Activated T-helper 17 cell treated with anti-CD3 and anti-CD28 coated beads, Interleukin-2, amount 50 U/mL, for 72 hours (primary cell): ENCODE data around the gene ACBD6. TPM values are rescaled to one million over a fixed set of nuclear protein-coding genes. Genes with fewer than 3 reads are reported as not detected.

Experiments used
- ATAC-seq: fragments of 150-1000 bp; cut with Tn5 transposase; replicated peaks from 2 replicates; pipeline ENCODE4 v1.10.0; 2021; ENCODE audit warnings: mild to moderate bottlenecking, moderate library complexity
- H3K27ac Mint-ChIP-seq: one replicate; pipeline ENCODE4 v1.8.0; 2022; ENCODE audit warnings: mixed read lengths
- H3K27me3 Mint-ChIP-seq: one replicate; pipeline ENCODE4 v1.8.0; 2022; ENCODE audit warnings: mixed read lengths
- H3K36me3 Mint-ChIP-seq: one replicate; pipeline ENCODE4 v1.8.0; 2022; ENCODE audit warnings: low read depth, mild to moderate bottlenecking, mixed read lengths
- H3K4me1 Mint-ChIP-seq: one replicate; pipeline ENCODE4 v1.8.0; 2022; ENCODE audit warnings: mixed read lengths
- H3K4me3 Mint-ChIP-seq: one replicate; pipeline ENCODE4 v1.8.0; 2022; ENCODE audit warnings: mild to moderate bottlenecking, mixed read lengths
- H3K9me3 Mint-ChIP-seq: one replicate; pipeline ENCODE4 v1.8.0; 2022; ENCODE audit warnings: mixed read lengths
- total RNA-seq, 2 donors: library from RNA; stranded (reverse); gene quantifications; one replicate each; pipeline ENCODE4 v1.2.3, GENCODE V29; 2022

Gene ACBD6
- total RNA-seq, 2 donors from 2014 or later: 33.4 to 41.9 TPM

GRCh38 chr1:180534214-180534613 lies 31.8 kb upstream of the ACBD6 start:
- H3K9me3 Mint-ChIP-seq: no peaks in the 10 kb centered on the region
- H3K27ac Mint-ChIP-seq: no peak overlapping the region
- no peak overlapping the region for H3K4me3 Mint-ChIP-seq
- H3K36me3 Mint-ChIP-seq: no peaks in the 10 kb centered on the region
- H3K27me3 Mint-ChIP-seq: peaks cover 11% of the 10 kb centered on the region
- ATAC-seq: no peak
- H3K4me1 Mint-ChIP-seq: no peaks in the 10 kb centered on the region

GRCh38 chr1:180533266-180533987 lies 31.1 kb upstream of the ACBD6 start:
- Mint-ChIP-seq H3K9me3 (no peaks in the 10 kb centered on the region), H3K27me3 (peaks cover 7% of the 10 kb centered on the region), H3K4me3 (no peak overlapping the region), H3K27ac (no peak overlapping the region), H3K36me3 (no peaks in the 10 kb centered on the region), H3K4me1 (no peaks in the 10 kb centered on the region)
- peak; percentile 81 for ATAC-seq

GRCh38 chr1:180532854-180533253 lies 30.5 kb upstream of the ACBD6 start:
- Mint-ChIP-seq H3K27me3 (peaks cover 7% of the 10 kb centered on the region), H3K36me3 (no peaks in the 10 kb centered on the region), H3K4me1 (no peaks in the 10 kb centered on the region), H3K4me3 (no peak overlapping the region), H3K27ac (no peak overlapping the region), H3K9me3 (no peaks in the 10 kb centered on the region)
- ATAC-seq: no peak

DNA sequence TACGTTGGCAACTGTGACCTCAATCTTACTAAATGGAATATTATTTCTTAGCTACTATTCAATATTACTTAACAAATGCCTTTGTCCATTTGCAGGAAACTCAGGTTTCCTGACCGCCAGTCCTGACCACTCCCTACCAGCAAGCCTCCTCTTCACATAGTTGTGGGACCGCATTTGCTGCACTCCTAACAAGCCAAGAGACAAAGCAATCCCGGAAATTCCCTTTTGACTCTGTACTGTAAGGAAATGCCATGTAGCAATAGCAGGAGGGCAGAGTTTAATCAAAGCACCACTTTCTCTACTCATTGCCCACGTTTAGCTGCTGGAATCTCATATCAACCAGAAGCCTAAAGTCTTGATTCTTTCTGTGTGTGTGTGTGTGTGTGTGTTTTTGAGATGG lies 28.1 kb upstream of the ACBD6 start:
- Mint-ChIP-seq H3K4me1 (no peaks in the 10 kb centered on the region), H3K36me3 (no peaks in the 10 kb centered on the region)

GRCh38 chr1:180528868-180529470 lies 26.6 kb upstream of the ACBD6 start:
- H3K9me3 Mint-ChIP-seq: no peaks in the 10 kb centered on the region
- H3K4me3 Mint-ChIP-seq: no peak overlapping the region
- H3K36me3 Mint-ChIP-seq: no peaks in the 10 kb centered on the region
- no peaks in the 10 kb centered on the region for H3K4me1 Mint-ChIP-seq
- ATAC-seq: no peak
- H3K27ac Mint-ChIP-seq: no peak overlapping the region
- no peaks in the 10 kb centered on the region for H3K27me3 Mint-ChIP-seq

More for the DNA sequence above, 28.1 kb upstream of the ACBD6 start:
- no peak for ATAC-seq
- no peaks in the 10 kb centered on the region for H3K9me3 Mint-ChIP-seq
- H3K27me3 Mint-ChIP-seq: peaks cover 4% of the 10 kb centered on the region
- no peak overlapping the region for H3K27ac Mint-ChIP-seq
- no peak overlapping the region for H3K4me3 Mint-ChIP-seq

DNA sequence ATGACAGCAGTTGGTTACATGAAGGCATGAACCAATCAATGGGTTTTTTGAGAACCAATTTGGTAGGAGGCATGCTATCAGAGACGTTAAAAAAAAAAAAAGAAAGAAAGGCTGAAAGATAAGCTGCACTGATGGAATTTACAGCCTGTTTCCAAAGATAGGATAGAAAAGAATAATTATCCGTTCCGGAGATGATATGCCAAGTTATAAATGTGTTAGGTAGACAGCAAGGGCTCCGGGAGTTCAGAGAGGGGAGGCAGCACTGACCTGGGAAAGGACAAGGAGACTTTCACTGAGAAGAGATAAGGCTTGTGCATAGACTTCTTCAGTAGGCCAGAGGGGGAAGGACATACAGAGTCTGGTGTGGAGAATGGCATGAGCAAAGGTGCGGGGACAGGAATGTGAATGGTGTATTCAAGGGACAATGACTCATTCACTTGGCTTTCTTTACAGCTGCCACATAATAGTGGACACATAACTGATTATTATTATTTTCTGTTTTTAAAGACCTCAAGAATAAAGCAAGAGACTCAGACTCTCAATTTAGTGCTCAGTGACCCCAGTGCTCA lies 24.8 kb upstream of the ACBD6 start:
- no peaks in the 10 kb centered on the region for H3K4me1 Mint-ChIP-seq
- no peak overlapping the region for H3K4me3 Mint-ChIP-seq
- H3K27ac Mint-ChIP-seq: no peak overlapping the region
- no peaks in the 10 kb centered on the region for H3K9me3 Mint-ChIP-seq
- no peaks in the 10 kb centered on the region for H3K27me3 Mint-ChIP-seq
- ATAC-seq: no peak
- no peaks in the 10 kb centered on the region for H3K36me3 Mint-ChIP-seq

GRCh38 chr1:180525715-180526039 lies 23.3 kb upstream of the ACBD6 start:
- Mint-ChIP-seq H3K9me3 (no peaks in the 10 kb centered on the region), H3K4me1 (no peaks in the 10 kb centered on the region), H3K36me3 (no peaks in the 10 kb centered on the region), H3K4me3 (no peak overlapping the region), H3K27me3 (no peaks in the 10 kb centered on the region), H3K27ac (no peak overlapping the region)
- no peak for ATAC-seq

DNA sequence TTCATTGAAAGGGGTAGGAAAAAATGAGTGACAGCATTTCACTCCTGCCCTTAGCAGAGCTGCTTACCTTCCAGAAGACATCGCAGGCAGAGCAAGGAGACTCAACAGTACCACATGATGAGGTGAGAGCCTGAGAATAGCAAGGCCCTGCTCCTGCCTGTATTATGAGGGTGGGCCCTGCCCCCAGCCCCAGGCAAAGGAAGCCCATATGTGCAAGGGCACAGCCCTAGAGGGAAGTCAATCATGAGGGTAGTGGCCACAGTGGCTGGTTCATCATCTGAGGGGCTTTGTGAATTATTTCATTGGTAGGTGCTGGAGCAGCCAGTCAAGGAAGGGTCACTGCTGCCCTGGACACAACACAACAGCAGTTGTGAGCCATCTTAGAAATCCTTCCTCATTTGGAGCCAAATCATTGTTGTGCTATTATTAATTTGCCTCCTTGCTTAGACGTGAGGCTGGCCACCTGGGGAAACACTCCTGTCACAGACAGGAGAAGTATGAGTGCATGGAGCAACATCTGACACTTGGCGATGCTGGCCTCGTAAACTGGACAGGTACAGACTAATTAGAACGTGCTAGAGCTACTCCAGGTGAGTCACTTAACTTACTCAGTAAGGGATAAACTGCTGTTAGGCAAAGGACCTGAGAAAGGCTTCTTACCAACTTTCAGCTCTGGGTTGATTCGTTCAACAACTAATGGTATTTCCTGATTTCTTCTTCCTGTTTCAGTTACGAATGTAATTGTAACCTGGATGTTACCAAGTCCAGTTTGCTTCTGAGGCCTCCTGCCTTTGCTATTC lies 22.7 kb upstream of the ACBD6 start:
- Mint-ChIP-seq H3K36me3 (no peaks in the 10 kb centered on the region), H3K4me1 (no peaks in the 10 kb centered on the region), H3K9me3 (no peaks in the 10 kb centered on the region), H3K27ac (no peak overlapping the region), H3K4me3 (no peak overlapping the region), H3K27me3 (no peaks in the 10 kb centered on the region)
- ATAC-seq: no peak

DNA sequence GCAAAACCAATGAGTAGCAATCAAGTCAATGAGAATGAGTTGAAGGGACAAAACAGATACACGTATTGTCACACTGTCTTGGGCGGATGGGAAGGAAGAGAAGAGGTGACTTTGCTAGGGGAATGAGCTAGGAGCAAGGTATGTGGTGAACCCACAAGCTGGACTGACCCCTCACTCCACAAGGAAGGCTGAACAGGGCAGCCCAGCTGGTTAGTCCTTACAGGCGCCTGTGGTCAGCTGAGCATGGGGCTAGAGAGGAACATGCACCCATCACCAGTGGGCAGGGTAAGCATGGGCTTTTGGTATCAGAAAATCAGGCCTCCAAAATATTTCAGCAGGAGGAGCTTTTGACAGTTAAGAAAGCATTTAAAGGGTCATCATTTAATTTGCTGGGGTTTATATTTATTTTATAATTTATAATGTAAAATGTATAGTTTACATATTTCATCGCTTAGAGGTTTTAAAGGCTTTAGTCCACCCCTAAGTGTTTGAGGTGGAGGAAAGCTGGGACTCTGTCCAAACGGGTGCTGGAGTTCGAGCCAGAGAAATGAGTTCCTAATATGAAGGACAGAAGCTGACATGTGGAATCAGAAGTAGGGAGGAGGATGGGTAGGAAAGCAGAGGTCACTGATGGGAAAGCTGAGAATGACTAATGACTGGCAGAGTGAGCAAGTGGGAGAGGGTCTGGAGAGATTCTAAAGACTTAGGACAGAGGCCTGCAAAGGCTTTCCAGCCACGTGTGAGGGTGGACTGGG lies 22.0 kb upstream of the ACBD6 start:
- no peak for ATAC-seq
- H3K36me3 Mint-ChIP-seq: no peaks in the 10 kb centered on the region
- H3K4me3 Mint-ChIP-seq: no peak overlapping the region
- no peaks in the 10 kb centered on the region for H3K4me1 Mint-ChIP-seq
- H3K9me3 Mint-ChIP-seq: no peaks in the 10 kb centered on the region
- no peak overlapping the region for H3K27ac Mint-ChIP-seq
- H3K27me3 Mint-ChIP-seq: peaks cover 7% of the 10 kb centered on the region

DNA sequence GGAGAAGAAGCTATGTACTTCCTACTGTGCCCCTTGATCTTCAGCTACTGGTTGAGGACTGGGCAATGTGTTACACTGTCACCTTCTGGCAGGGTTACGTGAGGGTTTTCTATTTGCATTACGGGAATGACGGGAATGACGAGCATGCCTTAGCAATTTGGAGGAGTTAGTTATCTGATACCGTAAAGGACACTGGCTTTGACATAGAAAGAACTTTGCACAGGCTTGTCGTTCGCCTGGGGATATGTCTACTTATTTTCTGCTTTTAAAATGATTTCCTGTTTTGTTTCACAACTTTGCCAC lies 19.8 kb upstream of the ACBD6 start:
- peaks cover 7% of the 10 kb centered on the region for H3K27me3 Mint-ChIP-seq
- H3K36me3 Mint-ChIP-seq: no peaks in the 10 kb centered on the region
- H3K4me1 Mint-ChIP-seq: no peaks in the 10 kb centered on the region
- H3K9me3 Mint-ChIP-seq: no peaks in the 10 kb centered on the region
- H3K27ac Mint-ChIP-seq: no peak overlapping the region
- H3K4me3 Mint-ChIP-seq: no peak overlapping the region
- no peak for ATAC-seq

DNA sequence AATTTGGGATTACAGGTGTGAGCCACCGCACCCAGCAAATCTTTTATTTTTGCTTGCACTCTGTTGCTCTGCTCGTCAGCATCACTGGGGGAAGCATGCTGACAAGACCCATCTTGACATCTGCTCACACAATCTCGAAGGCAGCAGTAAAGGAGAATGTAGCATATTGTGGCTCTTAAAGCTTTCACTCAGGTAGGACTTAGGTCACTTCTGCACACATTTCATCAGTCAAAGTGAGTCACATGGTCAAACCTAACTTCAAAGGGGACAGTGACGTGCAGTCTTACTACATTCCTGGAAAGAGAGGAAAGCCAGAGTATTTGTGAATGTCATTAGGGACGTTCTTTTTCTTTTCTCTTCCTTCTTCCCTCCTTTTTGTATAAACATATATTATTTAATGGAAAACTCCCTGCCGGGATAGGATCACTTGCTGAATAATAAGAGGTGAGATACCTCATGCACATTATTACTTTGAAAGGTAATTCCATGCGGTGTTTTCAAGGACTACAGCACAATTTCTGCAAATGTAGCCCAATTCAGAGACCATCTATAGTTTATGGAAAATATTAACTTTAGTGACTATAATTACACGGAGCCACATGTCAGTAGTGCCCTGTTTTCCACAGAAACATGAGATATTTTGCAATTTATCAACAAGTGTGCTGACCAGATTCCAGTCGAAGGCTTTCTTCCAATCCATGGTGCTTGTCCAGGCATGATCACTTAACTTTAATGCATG lies 19.3 kb upstream of the ACBD6 start:
- Mint-ChIP-seq H3K36me3 (no peaks in the 10 kb centered on the region), H3K27ac (no peak overlapping the region), H3K27me3 (peaks cover 7% of the 10 kb centered on the region), H3K4me1 (no peaks in the 10 kb centered on the region), H3K4me3 (no peak overlapping the region), H3K9me3 (no peaks in the 10 kb centered on the region)
- ATAC-seq: no peak

- Mint-ChIP-seq H3K4me3 (no peak overlapping the region), H3K4me1 (no peaks in the 10 kb centered on the region), H3K36me3 (no peaks in the 10 kb centered on the region), H3K27ac (no peak overlapping the region), H3K9me3 (no peaks in the 10 kb centered on the region), H3K27me3 (peaks cover 7% of the 10 kb centered on the region)
- ATAC-seq: no peak
Observed at GRCh38 chr1:180519846-180520245, 17.5 kb upstream of the ACBD6 start.

- ATAC-seq: peak; percentile 98
- peaks cover 14% of the 10 kb centered on the region for H3K27me3 Mint-ChIP-seq
- no peaks in the 10 kb centered on the region for H3K4me1 Mint-ChIP-seq
Observed at GRCh38 chr1:180515857-180516388, 13.5 kb upstream of the ACBD6 start.

GRCh38 chr1:180515364-180515763 lies 13.0 kb upstream of the ACBD6 start:
- Mint-ChIP-seq H3K9me3 (no peaks in the 10 kb centered on the region), H3K4me3 (no peak overlapping the region), H3K36me3 (no peaks in the 10 kb centered on the region), H3K4me1 (no peaks in the 10 kb centered on the region), H3K27ac (no peak overlapping the region), H3K27me3 (peaks cover 14% of the 10 kb centered on the region)
- no peak for ATAC-seq

More at GRCh38 chr1:180515857-180516388, 13.5 kb upstream of the ACBD6 start:
- no peak overlapping the region for H3K4me3 Mint-ChIP-seq
- H3K9me3 Mint-ChIP-seq: no peaks in the 10 kb centered on the region
- no peak overlapping the region for H3K27ac Mint-ChIP-seq
- H3K36me3 Mint-ChIP-seq: no peaks in the 10 kb centered on the region
